T-helper 2 cell treated with Interferon-gamma antibody and Interleukin-4, amounts not matched to agents 100 ng/mL and 5 ng/mL, for 36 hours (primary cell): ENCODE measurements around the gene DUOX2. TPM values are rescaled to one million over a fixed set of nuclear protein-coding genes. Genes with fewer than 3 reads are reported as not detected.
"Not testable (repeated sequence)": the region's sequence is repeated elsewhere in the genome, so short reads cannot be mapped to it uniquely, and the experiment has no call there.

ENCODE experiments used
- intact Hi-C: fragments of 100-400 bp; cut with micrococcal nuclease; formaldehyde crosslinking; loops from one replicate; pipeline ENCODE4 v1.15.1; 2023
- total RNA-seq: library from RNA; stranded (reverse); gene quantifications from 2 replicates; pipeline ENCODE4 v1.2.3, GENCODE V29; 2022

Gene DUOX2
- total RNA-seq, 1 donor from 2014 or later, result not detected

DNA sequence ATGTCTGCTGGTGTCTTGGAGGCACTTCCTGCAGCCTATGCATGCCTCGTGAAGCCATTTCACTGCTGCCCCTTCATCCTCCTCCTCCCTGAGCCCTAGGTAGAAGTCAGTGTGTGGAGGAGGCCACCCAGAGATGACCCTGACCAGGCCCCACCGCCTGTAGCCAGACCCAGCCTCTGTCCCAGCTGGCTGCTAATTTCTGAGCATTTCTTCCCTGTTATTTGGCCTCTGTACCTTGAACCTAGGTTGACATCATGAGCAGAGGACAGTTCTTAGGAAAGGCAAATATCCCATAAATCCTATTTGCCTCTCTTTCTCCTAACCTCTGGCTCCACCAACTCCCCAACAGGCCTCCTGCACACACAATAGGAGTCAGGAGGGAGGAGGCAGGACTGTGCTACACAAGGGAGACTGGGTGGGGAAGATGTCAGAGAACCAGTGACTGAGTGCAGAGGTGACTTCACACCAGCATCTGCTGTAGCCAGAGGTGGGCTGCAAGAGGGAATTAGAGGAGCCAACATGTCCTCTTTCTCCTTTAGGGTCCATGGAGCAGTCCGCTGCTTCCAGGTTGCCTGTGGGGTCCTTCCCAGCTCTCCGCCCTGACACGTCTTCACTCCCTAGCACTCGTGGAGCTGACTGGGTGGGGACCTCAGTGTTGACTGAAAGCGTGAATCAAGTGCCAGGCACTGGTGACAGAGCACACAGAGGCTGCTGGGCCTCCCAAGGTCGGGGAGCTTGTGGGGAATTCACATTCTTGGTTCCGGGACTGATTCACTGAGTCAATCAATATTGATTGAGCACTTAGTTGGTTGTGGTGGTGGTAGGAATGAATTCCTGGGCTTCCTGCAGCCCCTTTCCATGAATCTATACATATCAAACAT lies 38.3 kb downstream of the DUOX2 start:
- intact Hi-C loops, result not testable (repeated sequence)

- intact Hi-C loops, result not testable (repeated sequence)
These were observed 40.4 kb downstream of the DUOX2 start for GRCh38 chr15:45073602-45074001.

GRCh38 chr15:45069942-45070360 lies 44.0 kb downstream of the DUOX2 start:
- intact Hi-C loops, result not testable (repeated sequence)

- intact Hi-C loops, result no loop called here
These were observed 49.6 kb downstream of the DUOX2 start for GRCh38 chr15:45064386-45064785.

DNA sequence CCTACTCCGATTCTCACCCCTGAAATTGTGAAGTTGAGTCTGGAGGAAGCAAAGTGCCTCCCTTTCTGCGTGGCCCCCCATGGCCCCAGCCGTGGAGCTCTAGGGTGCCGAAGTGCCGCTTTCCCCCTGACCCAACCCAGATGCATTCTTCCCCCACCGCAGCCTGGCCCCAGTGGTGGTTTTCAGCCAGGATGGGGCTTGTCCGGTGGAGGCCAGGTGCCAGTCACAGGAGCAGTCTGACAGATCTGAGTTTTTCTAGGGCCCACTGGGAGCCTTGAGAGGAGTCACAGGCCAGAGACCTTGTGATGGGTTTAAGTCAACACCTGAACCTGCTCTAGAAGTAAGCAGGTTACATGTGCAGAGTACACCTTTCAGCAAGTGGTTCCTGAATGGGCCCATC lies 51.7 kb downstream of the DUOX2 start:
- intact Hi-C loops, result not testable (repeated sequence)

DNA sequence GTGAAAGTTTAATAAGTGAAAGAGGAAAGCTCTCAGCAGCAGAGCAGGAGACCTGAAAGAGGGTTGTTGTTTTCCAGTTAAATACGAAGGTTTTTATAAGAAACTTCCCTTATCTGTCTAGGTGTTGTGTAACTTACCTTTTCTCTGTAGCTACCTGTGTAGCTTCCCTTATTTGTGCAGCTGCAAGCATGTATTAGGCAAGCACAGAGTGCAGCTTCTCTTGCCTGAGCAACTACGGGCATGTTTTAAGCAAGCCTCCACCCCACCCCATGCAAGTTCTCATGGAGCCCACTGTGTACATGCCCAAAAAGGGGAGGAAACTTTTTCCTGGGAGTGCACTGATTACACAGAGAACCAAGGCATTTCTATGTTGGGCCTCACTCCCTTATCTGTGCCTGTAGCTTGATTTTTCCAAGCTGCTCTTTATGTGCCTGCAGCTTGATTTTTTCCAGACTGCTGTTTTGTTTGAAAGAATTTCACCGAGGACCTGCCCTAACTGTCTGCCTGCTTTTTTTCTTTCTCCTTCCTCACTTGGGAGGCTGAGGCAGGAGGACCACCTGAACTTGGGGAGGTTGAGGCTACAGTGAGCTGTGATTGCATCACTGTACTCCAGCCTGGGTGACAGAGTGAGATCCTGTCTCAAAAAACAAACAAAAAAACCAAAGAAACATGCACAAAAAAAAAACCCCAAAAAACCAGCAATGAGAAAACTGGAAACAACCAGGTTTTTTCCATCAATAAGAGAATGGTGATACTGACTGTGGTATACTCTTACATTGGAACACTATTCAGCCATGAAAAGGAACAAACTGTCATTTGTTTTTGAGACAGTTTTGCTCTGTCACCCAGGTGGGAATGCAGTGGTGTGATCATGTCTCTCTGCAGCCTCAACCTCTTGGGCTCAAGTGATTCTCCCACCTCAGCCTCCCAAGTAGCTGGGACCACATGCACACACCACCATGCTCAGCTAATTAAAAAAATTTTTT lies 55.0 kb downstream of the DUOX2 start:
- intact Hi-C loops, result not testable (repeated sequence)

- intact Hi-C loops, result not testable (repeated sequence)
These were observed 61.3 kb downstream of the DUOX2 start for GRCh38 chr15:45052676-45053075.

DNA sequence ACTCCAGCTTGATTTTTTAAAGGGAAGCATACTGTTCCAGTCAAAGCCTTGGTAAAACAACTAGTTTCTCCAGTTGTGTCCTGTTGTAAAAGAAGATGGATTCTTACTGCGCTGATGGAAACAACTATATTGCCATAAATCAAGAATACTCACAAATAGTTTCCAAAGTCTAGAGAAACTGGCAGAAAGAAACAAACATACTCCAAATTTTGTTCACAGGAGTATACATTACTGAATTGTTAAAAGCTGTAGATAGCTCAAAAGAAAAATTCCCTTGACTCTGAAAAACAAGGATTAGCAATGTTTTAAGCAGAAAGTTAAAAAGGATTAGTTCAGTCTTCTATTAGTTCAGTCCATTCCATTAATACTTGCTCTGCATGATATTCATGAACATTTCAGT lies 63.4 kb downstream of the DUOX2 start:
- intact Hi-C loops, result no loop called here

GRCh38 chr15:45048794-45049631 lies 65.0 kb downstream of the DUOX2 start:
- intact Hi-C loops, result no loop called here

DNA sequence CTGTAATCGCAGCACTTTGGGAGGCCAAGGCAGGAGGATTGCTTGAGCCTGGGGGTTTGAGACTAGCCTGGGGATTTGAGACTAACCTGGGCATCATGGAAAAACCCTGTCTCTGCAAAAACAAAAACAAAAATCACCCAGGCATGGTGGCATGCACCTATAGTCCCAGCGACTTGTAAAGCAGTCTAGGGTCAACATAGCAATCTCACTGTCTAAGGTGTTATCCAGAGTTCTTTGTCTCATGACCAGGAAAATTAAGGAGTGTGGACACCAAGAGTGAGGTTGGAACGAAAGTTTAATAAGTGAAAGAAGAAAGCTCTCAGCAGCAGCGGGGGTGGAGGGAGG lies 65.6 kb downstream of the DUOX2 start:
- intact Hi-C loops, result not testable (repeated sequence)

DNA sequence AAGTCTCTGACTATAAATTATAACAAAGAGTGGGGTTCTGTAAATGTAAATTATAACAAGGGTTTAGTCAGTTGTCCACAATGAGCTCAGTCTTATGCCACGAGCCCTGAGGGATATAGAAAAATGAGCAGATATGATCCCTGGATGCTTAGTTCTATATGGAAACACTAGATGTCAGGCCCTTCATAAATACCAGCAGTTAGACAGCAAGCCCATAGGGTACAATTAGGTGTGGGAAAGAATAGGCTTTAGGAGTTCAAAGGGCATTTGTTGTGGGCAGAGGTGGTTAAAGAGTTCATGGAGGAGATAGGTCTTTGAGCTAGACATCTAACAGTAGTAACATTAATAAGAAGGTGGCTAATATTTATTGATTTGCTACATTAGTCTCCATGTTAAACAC lies 69.7 kb downstream of the DUOX2 start:
- intact Hi-C loops, result not testable (repeated sequence)

- intact Hi-C loops, result not testable (repeated sequence)
These were observed 71.1 kb downstream of the DUOX2 start for GRCh38 chr15:45042859-45043258.

Other genes starting within 250 kb of the DUOX2 start
- not detected in 2 replicates for gene TERB2, start 157.5 kb downstream of the DUOX2 start, total RNA-seq
- 8.3 and 9.5 TPM in 2 replicates for gene SORD, start 91.0 kb downstream of the DUOX2 start, total RNA-seq
- gene DUOXA2, start 154 bp upstream of the DUOX2 start, total RNA-seq, result not detected in 2 replicates
- not detected in 2 replicates for gene DUOXA1, start 15.7 kb upstream of the DUOX2 start, total RNA-seq
- gene DUOX1, start 15.8 kb upstream of the DUOX2 start, total RNA-seq, result 0.09 TPM in 1 of 2 replicates, not detected in the other
- 1.5 and 1.6 TPM in 2 replicates for gene SHF, start 73.8 kb upstream of the DUOX2 start, total RNA-seq
- not detected in 2 replicates for gene SLC28A2, start 138.1 kb upstream of the DUOX2 start, total RNA-seq